SKM-1 treated with dmso at 0.1 percent for 144 hours (cell line): ENCODE results near the gene CPLX1.

Source experiments
- DNase-seq: peaks from one replicate; lab custom pipeline; 2025; ENCODE audit not compliant: unreplicated experiment; lab: John Stamatoyannopoulos, UW

The CPLX1 gene

DNA sequence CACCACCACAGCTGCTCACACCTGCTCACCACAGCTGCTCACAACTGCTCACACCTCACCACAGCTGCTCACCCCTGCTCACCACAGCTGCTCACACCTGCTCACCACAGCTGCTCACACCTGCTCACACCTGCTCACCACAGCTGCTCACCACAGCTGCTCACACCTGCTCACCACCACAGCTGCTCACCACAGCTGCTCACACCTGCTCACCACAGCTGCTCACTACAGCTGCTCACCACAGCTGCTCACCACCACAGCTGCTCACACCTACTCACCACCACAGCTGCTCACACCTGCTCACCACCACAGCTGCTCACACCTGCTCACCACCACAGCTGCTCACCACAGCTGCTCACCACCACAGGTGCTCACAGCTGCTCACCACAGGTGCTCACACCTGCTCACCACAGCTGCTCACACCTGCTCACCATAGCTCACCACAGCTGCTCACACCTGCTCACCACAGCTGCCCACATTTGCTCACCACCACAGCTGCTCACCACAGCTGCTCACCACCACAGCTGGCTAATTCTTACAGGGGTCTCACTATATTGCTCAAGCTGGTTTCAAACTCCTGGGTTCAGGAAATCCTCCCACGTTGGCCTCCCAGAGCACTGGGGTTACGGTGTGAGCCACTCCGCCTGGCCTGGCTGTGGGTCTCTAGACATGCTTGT, 30.4 kb upstream of the CPLX1 start:
- DNase-seq: no peak

DNA sequence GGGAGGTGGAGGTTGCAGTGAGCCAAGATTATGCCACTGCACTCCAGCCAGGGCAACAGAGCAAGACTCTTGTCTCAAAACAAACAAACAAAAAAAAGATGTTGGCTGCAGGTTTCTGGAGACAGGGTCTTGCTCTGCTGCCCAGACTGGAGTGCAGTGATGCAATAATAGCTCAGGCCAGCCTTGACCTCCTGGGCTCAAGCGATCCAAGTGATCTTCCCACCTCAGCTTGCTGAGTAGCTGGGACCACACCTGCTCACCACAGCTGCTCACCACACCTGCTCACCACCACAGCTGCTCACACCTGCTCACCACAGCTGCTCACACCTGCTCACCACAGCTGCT, 29.9 kb upstream of the CPLX1 start:
- DNase-seq: no peak

DNA sequence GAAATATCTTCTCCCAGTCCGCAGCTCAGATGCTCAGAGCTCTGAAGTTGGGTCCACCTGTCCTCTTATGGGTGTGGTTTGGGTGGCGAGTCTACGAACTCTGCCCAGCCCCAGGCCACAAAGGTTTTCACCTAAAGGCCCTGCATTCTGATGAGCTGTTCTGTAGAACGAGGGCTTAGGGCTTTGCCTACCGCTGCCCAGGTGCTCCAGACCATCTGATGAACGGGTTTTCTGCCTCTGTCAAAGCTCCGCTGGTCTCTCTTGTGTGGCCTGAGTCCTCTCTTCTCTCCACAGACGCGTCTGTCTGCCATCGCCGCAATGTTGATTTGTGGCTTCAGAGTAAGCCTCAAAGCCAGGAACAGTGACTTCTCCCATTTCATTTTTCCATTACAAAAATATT, 28.4 kb upstream of the CPLX1 start:
- no peak for DNase-seq

DNA sequence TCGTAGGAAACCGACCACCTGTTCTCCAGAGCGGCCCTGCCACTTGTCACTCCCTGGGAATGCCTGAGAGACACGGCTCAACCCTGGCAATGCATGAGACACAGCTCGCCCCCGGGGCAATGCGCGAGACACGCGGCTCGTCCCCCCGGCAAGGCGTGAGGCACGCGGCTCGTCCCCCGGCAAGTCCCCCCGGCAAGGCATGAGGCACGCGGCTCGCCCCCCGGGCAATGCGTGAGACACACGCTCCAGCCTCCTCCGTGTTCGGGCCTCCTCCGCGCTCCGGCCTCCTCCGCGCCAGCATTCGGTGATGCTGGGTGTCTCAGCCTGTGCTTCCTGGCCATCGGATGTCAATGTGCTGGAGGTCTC, 27.5 kb upstream of the CPLX1 start:
- no peak for DNase-seq

DNA sequence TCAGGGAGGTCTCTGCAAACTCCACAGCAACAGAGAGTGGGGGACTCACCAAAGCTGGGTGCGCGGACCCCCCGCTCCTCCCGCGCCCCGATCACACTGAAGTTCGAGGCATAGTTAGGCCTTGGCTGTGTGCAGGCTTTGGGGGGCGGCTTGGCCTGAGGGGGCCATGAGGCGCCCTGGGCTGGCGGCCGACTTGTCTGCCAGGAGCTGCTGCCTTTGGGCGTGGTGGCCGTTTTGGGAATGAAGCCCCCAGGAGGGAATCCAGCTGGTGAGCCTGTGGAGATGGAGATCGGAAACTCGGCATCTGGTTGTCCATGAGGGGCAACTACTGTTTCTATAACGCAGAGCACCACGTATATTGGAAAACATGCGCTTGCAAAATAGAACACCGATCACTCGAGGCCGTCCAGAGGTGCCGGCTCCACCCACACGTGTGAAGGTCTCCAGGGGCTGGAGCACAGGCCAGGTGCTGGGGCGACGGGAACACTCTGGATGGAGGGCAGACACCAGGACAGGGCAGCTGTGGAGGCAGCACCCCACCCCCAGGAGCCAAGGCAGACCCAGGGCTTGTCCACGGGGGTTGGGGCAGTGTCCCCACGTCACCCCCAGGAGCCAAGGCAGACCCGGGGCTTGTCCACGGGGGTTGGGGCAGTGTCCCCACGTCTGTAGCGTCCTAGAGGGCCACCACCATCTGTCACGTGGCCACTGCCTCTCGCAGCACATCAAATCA, 25.9 kb upstream of the CPLX1 start:
- DNase-seq: no peak

DNA sequence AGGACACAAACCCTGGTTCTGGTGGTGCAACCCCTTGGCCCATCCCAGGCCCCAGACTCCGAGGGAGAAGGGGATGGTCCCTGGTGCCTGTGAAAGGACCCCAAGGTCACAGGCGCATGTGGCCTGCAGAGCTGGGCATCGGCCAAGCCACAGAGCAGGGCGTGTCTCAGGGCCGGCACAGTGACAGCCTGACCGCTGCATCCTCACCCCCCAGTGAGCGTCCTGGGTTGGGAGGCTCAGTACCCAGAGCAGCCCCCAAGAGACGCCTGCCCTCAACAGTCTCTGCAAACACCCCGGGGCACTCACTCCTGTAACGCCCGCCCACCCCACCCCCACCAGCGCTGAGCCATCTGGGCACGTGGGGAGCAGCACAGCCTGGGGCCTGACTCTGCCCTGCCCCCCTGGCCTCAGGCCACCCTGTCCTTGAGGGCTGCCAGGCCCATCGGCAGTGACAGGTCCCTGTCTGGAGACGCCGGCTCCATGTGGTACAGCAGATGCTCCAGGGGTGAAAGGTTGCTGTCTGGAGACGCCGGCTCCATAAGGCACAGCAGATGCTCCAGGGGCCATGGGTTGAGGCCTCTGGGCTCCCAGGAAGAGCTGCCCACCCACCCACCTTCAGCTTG, 24.5 kb upstream of the CPLX1 start:
- no peak for DNase-seq

DNA sequence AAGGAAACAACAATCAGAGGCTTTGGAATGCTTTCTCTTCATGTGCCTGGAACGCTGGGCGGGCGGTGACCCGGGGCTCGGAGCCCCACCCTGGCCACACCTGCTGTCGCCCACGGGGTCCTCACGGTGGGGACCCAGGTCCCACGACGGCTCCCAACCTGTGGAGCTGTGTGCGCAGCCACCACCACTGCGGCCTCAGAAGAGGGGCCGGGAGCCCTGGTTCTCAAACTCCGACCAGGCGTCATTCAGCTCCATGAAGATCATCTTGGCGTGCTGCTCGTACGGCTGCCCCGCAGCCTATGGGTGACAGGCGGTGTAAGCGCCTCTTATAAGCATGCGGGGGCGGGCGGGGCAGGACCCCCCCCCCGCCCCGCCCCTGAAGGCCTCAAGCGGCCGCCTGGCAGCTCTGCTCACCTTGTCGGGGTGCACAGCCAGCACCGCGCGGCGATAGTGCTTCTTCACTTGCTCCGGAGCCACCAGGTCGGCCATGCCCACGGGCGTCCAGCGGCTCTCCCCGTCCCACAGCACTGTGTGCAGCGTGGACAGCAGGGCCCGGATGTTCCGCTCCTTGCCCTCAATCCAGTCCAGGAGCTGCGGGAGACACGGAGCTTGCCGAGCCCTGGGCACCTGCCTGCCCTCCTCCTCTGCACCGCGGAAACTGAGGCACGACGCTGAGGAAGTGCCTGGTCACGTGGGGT, 23.7 kb upstream of the CPLX1 start:
- DNase-seq: no peak

DNA sequence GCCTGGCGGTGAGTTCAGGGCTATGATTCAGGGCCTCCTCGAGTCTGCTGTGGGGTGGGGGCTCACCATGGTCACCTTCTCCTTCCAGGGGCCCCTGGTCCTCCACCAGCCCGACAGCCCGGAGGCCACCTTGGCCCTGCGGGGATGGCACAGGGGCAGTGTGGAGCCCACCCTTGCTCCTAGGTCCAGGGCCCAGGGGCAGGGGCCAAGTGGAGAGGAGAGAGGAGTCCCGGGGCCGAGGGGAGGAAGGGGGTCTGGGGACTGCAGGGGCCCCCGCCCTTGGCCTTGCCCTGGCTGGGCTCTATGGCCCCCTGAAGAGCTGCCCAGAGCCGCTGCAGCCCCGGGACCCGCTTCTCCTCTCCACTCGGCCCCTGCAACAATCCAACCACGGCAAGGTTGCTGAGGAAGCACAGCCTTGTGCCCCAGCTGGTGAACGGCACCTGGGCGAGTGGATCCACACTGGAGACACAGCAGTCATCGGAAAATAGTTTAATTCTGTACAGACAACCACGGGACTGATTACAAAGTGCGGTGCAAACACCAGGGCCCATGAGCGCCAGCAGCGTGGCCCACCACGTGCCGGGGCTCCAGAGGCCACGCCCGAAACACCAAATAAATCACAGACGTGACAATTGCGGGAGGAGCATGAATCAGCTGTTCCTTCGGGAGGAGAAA, 23.0 kb upstream of the CPLX1 start:
- no peak for DNase-seq

DNA sequence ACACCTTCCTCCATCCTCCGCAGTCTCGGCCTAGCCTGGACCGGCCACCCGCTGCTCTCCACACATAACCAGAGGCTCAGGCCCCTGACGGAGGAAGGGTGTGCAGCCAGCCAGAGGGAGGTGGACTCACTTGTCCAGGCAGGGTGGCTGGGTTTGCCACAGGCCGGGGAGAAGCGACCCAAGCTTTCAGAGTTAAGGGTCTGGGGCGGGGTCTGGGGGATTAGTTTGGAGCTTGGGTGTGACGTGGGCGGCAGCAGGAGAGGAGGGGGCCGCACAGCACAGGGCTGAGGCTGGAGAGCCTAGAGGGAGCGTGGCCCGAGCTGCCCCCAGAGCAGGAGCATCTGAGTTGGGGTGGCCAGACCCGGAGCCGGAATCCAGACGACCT, 22.4 kb upstream of the CPLX1 start:
- DNase-seq: no peak

DNA sequence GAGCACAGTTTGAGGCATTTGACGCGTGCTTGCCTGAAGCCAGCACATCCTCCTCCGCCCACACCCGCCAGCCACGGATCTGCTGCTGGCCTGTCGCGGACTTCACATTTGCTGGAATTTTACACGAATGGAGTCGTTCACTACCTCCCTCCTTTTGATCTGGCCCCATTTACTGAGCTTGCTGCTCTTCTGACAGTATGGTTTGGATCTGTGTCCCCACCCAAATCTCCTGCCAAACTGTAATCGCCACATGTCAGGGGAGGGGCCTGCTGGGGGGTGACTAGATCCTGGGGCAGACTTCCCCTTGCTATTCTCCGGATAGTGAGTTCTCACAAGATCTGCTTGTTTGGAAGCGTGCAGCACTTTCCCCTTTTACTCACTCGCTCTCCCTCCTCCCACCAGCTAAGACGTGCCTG, 19.9 kb upstream of the CPLX1 start:
- no peak for DNase-seq

DNA sequence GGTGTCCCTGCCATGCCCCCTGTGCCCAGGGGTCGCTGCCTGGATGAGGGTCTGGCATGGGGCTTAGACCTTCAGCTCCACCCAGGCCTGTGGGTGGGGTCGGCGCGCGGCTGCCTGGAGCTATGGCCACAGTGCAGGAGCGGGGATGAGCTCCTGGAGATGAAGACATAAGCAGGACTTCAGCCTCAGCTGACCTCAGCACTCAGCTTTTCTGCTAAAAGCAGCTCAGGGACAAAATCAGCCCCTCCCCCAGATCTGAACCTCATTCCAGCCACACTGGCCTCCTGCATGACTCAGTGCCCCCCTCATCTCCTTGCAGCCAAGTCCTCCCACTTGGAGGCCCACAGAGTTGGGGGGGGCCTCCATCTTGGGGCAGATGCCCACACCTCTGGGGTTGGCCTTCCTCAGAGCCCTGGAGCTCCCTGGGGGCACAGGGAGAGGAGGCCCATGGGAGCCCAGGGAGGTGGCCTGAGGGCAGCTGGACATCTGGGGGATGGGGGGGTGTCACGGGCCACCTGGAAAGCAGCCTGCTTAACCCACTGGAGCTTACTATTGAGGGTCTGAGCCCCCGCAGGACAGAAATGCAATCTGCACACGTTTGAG, 19.4 kb upstream of the CPLX1 start:
- no peak for DNase-seq

DNA sequence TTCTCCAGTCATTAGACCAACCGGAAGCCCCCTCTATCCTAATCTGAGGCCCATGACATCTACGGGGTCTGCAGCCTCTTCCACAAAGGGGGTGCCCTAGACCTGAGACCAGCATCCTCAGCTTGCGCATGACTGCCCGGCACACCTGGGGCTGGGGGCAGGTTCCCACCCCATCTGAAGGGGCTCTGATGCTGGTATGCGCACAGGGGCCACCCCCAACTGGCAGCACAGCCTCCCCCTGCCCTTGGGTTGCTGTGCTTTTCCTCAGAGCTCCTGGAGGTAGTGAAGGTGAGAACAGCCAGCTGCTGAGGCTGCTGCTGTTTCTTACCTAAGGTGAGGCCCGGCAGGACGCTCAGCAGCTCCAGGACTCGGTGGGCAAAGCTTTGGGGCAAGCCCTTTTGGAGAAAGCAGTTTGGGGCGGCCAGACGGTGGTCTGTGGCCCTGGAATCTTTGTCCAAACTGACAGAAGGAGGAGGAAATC, 18.9 kb upstream of the CPLX1 start:
- no peak for DNase-seq

DNA sequence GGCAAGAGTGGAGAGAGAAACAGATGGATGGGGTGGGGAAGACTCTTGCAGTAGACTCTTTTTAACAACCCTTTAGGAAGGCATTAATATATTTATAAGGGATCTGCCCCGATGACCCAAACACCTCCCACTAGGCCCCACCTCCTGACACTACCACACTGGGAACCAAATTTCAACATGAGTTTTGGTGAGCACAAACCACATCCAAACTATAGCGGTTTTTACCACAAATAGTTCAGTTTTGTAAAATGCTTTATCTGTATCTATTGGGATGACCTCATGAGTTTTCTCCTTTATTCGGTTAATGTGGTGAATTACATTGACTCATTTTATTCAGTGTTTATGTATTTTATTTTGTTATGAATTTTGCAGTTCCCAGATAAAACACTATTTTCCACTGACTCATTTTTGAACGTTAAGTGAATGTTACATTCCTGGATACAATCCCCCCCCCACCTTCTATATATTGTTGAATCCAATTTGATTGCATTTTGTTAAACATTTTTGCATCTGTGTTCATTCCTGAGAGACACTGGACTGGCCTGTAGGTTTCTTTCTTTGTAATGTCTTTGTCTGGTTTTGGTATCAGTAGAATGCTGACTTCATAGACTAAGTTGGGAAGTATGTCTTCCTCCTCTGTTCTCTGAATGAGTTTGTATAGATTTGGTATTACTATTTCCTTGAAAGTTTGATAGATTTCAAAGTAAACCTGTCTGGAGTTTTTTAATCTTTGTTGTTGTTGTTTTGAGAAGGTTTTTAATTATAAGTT, 13.9 kb upstream of the CPLX1 start:
- no peak for DNase-seq

DNA sequence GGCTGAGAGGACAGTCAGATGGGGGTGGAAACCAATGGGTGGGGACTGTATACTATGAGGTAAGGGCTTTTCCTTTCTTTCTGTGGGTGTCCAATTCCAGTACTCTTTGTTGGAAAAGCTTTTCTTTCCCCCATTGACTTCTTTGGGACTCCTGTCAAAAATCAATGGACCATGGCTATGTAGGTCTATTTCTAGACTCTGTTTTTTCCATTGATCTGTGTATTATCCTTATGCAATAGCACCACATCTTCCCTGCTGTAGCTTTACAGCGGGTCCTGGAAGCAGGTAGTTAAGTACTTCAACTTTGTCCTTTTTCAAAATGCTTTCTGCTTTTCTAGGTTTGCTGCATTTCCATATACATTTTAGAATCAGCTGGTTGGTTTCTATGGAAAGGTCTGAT, 11.8 kb upstream of the CPLX1 start:
- no peak for DNase-seq

DNA sequence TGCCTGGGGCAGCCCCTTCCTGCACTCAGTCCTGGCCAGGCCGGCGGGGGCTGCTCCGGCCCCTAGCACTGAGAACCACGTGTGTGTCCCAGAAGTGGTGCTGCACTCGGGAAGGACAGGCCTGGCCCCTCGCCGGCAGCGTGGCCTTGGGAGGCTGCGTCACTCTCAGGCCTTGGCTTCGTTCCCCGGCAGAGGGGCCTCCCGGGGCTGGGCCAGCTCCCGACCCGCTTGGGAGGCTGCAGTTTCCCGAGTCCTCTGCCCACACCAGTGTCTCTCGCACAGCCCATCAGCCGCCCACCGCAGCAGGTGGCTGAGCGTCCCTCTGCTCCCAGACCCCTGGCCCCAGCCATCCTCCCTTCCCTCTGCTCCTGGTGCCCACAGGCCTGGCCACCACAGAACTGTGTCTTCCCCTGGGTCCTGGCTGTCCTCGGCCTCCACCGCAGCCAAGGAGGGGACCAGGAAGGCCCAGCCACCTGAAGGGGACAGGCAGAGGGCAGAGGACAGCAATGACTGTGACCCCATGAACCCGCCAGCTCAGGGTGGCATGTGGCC, 10.9 kb upstream of the CPLX1 start:
- DNase-seq: no peak

DNA sequence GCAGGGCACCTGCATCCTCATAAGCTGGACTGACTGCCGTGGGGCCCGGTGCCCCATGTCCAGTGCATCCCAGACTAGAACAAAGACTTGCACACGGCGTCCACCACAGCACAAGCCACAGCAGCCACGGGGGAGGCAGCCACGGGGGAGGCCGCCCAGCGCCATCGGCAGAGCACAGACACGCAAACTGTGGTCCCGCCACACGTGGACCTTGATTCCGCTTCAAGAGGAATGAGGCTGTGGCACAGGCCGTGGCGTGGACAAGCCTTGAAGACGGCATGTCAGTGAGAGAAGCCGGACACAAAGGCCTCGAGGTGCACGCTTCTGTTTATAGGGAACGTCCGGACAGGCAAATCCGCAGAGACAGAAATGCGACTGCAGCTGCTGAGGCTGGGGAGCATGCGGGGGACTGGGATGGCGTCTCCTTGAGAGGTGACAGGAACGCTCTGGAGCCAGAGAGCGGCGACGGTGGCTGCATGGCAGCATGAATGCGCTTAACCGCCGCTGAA, 10.1 kb upstream of the CPLX1 start:
- no peak for DNase-seq

DNA sequence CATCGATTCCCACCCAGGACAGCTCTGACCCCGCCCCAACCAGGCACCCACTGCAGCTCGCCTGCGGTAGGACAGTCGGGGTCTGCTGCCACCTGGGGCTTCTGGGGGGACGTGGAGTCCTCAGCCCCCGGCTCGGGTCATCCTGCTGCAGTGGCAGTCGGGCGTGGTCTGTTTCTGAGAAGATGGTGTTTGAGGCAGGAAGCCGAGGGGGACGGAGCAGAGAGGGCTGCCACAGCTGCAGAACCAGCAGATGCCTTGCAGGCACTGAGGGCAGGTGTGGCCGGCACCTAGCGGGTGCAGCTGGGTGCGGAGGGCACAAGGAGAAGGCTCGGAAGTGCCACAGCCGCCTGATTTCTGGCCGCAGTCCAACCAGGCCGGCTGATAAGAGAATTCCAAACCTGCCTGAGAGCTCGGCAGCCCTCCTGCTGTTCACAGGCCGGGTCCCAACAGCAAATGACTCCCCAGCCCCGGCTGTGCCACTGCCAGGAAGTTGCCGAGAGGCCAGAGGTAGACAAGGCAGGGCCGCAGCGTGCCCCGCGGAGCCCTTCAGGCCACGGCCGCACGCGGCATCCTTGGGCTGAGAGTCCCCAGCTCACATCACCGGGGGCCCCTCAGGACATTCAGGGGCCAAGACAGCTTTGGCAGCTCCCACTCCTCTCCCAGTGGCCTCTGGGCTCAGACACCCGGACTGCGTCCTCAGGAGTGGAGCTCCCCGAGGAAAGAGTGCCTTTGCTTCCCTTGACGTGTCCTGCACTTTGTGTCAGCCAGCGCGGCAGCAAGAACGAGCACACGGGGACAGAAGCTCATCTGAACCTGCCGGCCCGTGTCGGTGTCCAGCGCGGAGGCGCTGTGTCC, 9.4 kb upstream of the CPLX1 start:
- DNase-seq: no peak

DNA sequence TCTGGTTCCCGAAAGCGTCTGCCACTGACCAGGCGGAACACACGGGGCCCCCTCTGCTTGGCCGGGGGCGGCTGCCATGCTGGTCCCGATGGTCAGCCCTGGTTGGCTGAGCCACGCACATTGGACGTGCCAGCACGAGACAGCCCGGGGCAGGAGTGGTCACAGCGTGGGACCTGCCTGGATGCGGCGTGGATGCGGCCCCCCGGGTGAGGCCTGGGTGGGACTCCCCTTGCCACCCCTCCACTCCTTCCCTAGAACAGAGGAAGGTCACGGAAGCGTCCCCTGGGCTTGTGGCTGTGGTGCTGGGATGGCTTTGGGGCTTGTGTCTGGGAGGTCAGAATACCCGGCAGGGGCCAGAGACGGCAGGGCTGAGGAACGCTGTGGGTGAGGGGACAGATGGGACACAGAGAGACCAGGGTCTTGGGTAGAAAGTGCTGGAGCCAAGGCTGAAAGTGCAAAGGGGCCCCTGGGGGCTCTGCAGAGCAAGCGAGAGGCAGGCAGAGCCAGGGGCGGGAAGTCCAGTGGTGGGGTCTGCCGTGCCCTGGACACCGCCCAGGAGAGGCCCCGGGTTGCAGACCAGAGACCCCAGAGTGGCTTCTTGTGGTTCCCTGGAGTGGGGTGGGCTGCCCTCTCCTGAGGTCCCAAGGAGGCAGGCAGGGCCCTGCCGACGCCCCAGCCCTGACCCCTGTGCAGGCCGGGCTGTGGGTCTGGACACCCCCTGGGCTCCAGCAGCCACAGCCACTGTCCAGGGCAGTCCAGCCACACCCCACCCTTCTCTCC, 8.6 kb upstream of the CPLX1 start:
- no peak for DNase-seq
